IMR-90 (cell line): ENCODE data around the gene CLPTM1. TPM values are rescaled to one million over a fixed set of nuclear protein-coding genes. Genes with fewer than 3 reads are reported as not detected.

ENCODE experiments used
- ATAC-seq: fragments of 200-7000 bp; cut with Tn5 transposase; 2 replicates; pipeline ENCODE4 v1.9.1; 2020; ENCODE audit warnings: low read depth, mild to moderate bottlenecking, moderate library complexity
- BruUV-seq: library from RNA; stranded (reverse); fragments of 400-500 nt; replicated peaks from 2 replicates; lab custom pipeline; 2021; lab: Mats Ljungman, UMichigan
- CTCF ChIA-PET: fragments of 300-600 bp; formaldehyde crosslinking; extraction: SDS; loops from one replicate; lab custom pipeline; 2021; ENCODE audit warnings: antibody characterized with exemption; lab: Yijun Ruan, JAX
- POLR2A ChIA-PET: fragments of 300-600 bp; sonication (Branson Sonifier 250); formaldehyde crosslinking; loops from one replicate; lab custom pipeline; 2022; ENCODE audit warnings: antibody characterized with exemption; ENCODE audit not compliant: unreplicated experiment; lab: Charles Lee
- DNase-seq: peaks from one replicate; pipeline ENCODE4 v3.0.0; 2013
- H2AFZ ChIP-seq: replicated peaks from 2 replicates; pipeline ENCODE3; 2013; ENCODE audit warnings: low read length, mild to moderate bottlenecking; ENCODE audit not compliant: poor library complexity
- H2AK5ac ChIP-seq: 2 replicates; pipeline ENCODE4 v1.6.1; 2013; ENCODE audit warnings: low read depth, low read length, inconsistent platforms
- H2AK9ac ChIP-seq: replicated peaks from 2 replicates; pipeline ENCODE3; 2013; ENCODE audit warnings: mild to moderate bottlenecking, low read depth, low read length, moderate library complexity; ENCODE audit not compliant: poor library complexity
- H2BK120ac ChIP-seq: 2 replicates; pipeline ENCODE4 v1.6.1; 2013; ENCODE audit warnings: low read depth, low read length, inconsistent platforms
- H2BK15ac ChIP-seq: 3 replicates; pipeline ENCODE4 v1.6.1; 2013; ENCODE audit warnings: low read depth, low read length, inconsistent platforms
- H2BK20ac ChIP-seq: 2 replicates; pipeline ENCODE4 v1.6.1; 2013; ENCODE audit warnings: low read depth, mild to moderate bottlenecking, inconsistent platforms, low read length, moderate library complexity
- H2BK5ac ChIP-seq: 2 replicates; pipeline ENCODE4 v1.6.1; 2013; ENCODE audit warnings: mild to moderate bottlenecking, low read depth, low read length, inconsistent platforms; ENCODE audit not compliant: poor library complexity, severe bottlenecking
- H3K14ac ChIP-seq: replicated peaks from 2 replicates; pipeline ENCODE4 v1.6.1; 2013; ENCODE audit warnings: low read depth, low read length, inconsistent platforms
- H3K18ac ChIP-seq: 2 replicates; pipeline ENCODE4 v1.6.1; 2013; ENCODE audit warnings: low read depth, low read length, control low read depth
- H3K23ac ChIP-seq: 2 replicates; pipeline ENCODE4 v1.6.1; 2013; ENCODE audit warnings: low read depth, low read length, inconsistent platforms
- H3K27ac ChIP-seq: 2 replicates; pipeline ENCODE4 v1.5.1; 2013; ENCODE audit warnings: mild to moderate bottlenecking, control low read depth, low read length; ENCODE audit not compliant: insufficient read depth
- H3K27me3 ChIP-seq: 2 replicates; pipeline ENCODE4 v1.6.1; 2013; ENCODE audit warnings: low read length; ENCODE audit not compliant: control insufficient read depth, insufficient read depth
- H3K36me3 ChIP-seq: 2 replicates; pipeline ENCODE4 v1.6.1; 2013; ENCODE audit warnings: low read length, mixed read lengths; ENCODE audit not compliant: control insufficient read depth, insufficient read depth
- H3K4ac ChIP-seq: 2 replicates; pipeline ENCODE4 v1.6.1; 2013; ENCODE audit warnings: low read depth, low read length, inconsistent platforms
- H3K4me1 ChIP-seq: 2 replicates; pipeline ENCODE4 v1.6.1; 2013; ENCODE audit warnings: low read length, mixed read lengths; ENCODE audit not compliant: control insufficient read depth, insufficient read depth
- H3K4me2 ChIP-seq: 2 replicates; pipeline ENCODE4 v1.6.1; 2013; ENCODE audit warnings: low read depth, mild to moderate bottlenecking, control low read depth, low read length, moderate library complexity
- H3K4me3 ChIP-seq: 2 replicates; pipeline ENCODE4 v1.5.1; 2013; ENCODE audit warnings: low read depth, mild to moderate bottlenecking, control low read depth, low read length, moderate library complexity; ENCODE audit not compliant: insufficient read depth
- H3K56ac ChIP-seq: 2 replicates; pipeline ENCODE4 v1.6.1; 2013; ENCODE audit warnings: low read length, inconsistent platforms; ENCODE audit not compliant: insufficient read depth; ENCODE audit errors: extremely low read depth
- H3K79me1 ChIP-seq, 2 experiments: 2 replicates each; pipeline ENCODE4 v1.6.1; 2013; ENCODE audit warnings: low read length in 2 of 2, inconsistent platforms in 1 of 2, low read depth in 1 of 2
- H3K9ac ChIP-seq: 2 replicates; pipeline ENCODE4 v1.6.1; 2013; ENCODE audit warnings: low read depth, low read length, control low read depth
- H3K9me1 ChIP-seq: 2 replicates; pipeline ENCODE4 v1.6.1; 2013; ENCODE audit warnings: low read length, inconsistent platforms; ENCODE audit not compliant: insufficient read depth
- H3K9me3 ChIP-seq: 2 replicates; pipeline ENCODE4 v1.6.1; 2013; ENCODE audit warnings: low read length; ENCODE audit not compliant: control insufficient read depth, insufficient read depth
- H4K20me1 ChIP-seq: 2 replicates; pipeline ENCODE4 v1.6.1; 2013; ENCODE audit warnings: low read length, inconsistent platforms; ENCODE audit not compliant: insufficient read depth
- H4K5ac ChIP-seq: 2 replicates; pipeline ENCODE4 v1.6.1; 2013; ENCODE audit warnings: mild to moderate bottlenecking, low read depth, low read length, control low read depth
- H4K8ac ChIP-seq, 2 experiments: 2 replicates each; pipeline ENCODE4 v1.6.1; 2013; ENCODE audit warnings: low read depth in 2 of 2, low read length in 2 of 2, control low read depth in 1 of 2, inconsistent platforms in 1 of 2
- H4K91ac ChIP-seq: 2 replicates; pipeline ENCODE4 v1.6.1; 2013; ENCODE audit warnings: low read depth, low read length, inconsistent platforms; ENCODE audit not compliant: insufficient read depth
- BHLHE40 ChIP-seq: fragments of 150-350 bp; IDR thresholded peaks from 2 replicates; pipeline ENCODE4 v1.6.1; 2016; ENCODE audit warnings: mild to moderate bottlenecking, low read depth, low read length
- CEBPB ChIP-seq: IDR thresholded peaks from 2 replicates; pipeline ENCODE4 v1.6.1; 2012; ENCODE audit warnings: low read depth, low read length, improper control_type of control experiment
- CTCF ChIP-seq: conservative IDR thresholded peaks from 2 replicates; pipeline ENCODE4 v1.5.1; 2012; ENCODE audit warnings: mild to moderate bottlenecking, low read depth, low read length, improper control_type of control experiment
- ELK1 ChIP-seq: fragments of 150-350 bp; IDR thresholded peaks from 2 replicates; pipeline ENCODE4 v1.6.1; 2016; ENCODE audit warnings: low read depth, mild to moderate bottlenecking, low read length, moderate library complexity, borderline replicate concordance
- FOS ChIP-seq: fragments of 150-350 bp; IDR thresholded peaks from 2 replicates; pipeline ENCODE4 v1.6.1; 2016; ENCODE audit warnings: low read depth, low read length
- MAFK ChIP-seq: IDR thresholded peaks from 2 replicates; pipeline ENCODE4 v1.6.1; 2012; ENCODE audit warnings: low read depth, low read length, improper control_type of control experiment
- MAZ ChIP-seq: IDR thresholded peaks from 2 replicates; pipeline ENCODE4 v1.6.1; 2012; ENCODE audit warnings: low read depth, mild to moderate bottlenecking, low read length, improper control_type of control experiment, moderate library complexity, borderline replicate concordance
- MXI1 ChIP-seq: IDR thresholded peaks from 2 replicates; pipeline ENCODE4 v1.6.1; 2012; ENCODE audit warnings: low read depth, mild to moderate bottlenecking, low read length, moderate library complexity, borderline replicate concordance
- NFE2L2 ChIP-seq: fragments of 150-350 bp; IDR thresholded peaks from 2 replicates; pipeline ENCODE4 v1.6.1; 2016; ENCODE audit warnings: low read depth, mild to moderate bottlenecking, low read length
- POLR2A ChIP-seq: IDR thresholded peaks from 2 replicates; pipeline ENCODE4 v1.6.1; 2012; ENCODE audit warnings: mild to moderate bottlenecking, low read depth, low read length
- RAD21 ChIP-seq: IDR thresholded peaks from 2 replicates; pipeline ENCODE4 v1.6.1; 2012; ENCODE audit warnings: low read length, improper control_type of control experiment
- RCOR1 ChIP-seq: IDR thresholded peaks from 2 replicates; pipeline ENCODE4 v1.6.1; 2012; ENCODE audit warnings: mild to moderate bottlenecking, low read length, improper control_type of control experiment; ENCODE audit not compliant: insufficient replicate concordance
- RFX5 ChIP-seq: IDR thresholded peaks from 2 replicates; pipeline ENCODE4 v1.8.0; 2012; ENCODE audit warnings: low read depth, mild to moderate bottlenecking, low read length, moderate library complexity
- SMC3 ChIP-seq: fragments of 150-350 bp; IDR thresholded peaks from 2 replicates; pipeline ENCODE4 v1.6.1; 2016; ENCODE audit warnings: low read depth, mild to moderate bottlenecking, antibody characterized with exemption, low read length, moderate library complexity
- WGBS, 2 experiments: methylation state at CpG; one replicate each; pipeline versions ENCODE4 v1.1.5 to v1.1.7; 2013; ENCODE audit warnings: missing lambda C conversion rate in 2 of 2; ENCODE audit not compliant: insufficient read length in 1 of 2; ENCODE audit errors: extremely low coverage in 2 of 2; 5-methylcytosine and 5-hydroxymethylcytosine counted together
- dilution Hi-C: fragments of 300-500 bp; cut with HindIII; formaldehyde crosslinking; loops from one replicate; pipeline ENCODE4 v1.14.3; 2018; ENCODE audit warnings: low sequenced_read_pairs; ENCODE audit not compliant: unreplicated experiment
- in situ Hi-C: fragments of 300-500 bp; cut with MboI; formaldehyde crosslinking; loops from 3 replicates; pipeline ENCODE4 v1.14.3; 2019; ENCODE audit warnings: low sequenced_read_pairs, inconsistent platforms, mixed read lengths
- intact Hi-C: fragments of 100-400 bp; cut with micrococcal nuclease; formaldehyde crosslinking; loops from 2 replicates; pipeline ENCODE4 v1.10.0; 2022
- polyA plus RNA-seq, 3 experiments: library from polyadenylated mRNA; depleted of rRNA; stranded (reverse); fragments of >200 nt; gene quantifications; 2 replicates each; pipeline ENCODE4 v1.2.3, GENCODE V29; 2012; ENCODE audit warnings: low replicate concordance in 1 of 3
- total RNA-seq: library from RNA; depleted of rRNA; stranded (reverse); fragments of >200 nt; gene quantifications from 2 replicates; pipeline ENCODE4 v1.2.3, GENCODE V29; 2012

CLPTM1 gene
- total and polyA plus RNA-seq, 2 of the 4 experiments (the other 2 are of a cell fraction) = 23.8 to 88.8 TPM

GRCh38 chr19:44960906-44961728 is 5.9 kb downstream of the CLPTM1 start (continued):
- TF ChIP-seq MAZ = no peak

- H3K27ac ChIP-seq = no peak overlapping the region
- H3K14ac ChIP-seq = no peak overlapping the region
- ATAC-seq (no peak), DNase-seq (no peak)
- no peaks in the 10 kb centered on the region for H3K27me3 ChIP-seq
- H2BK20ac ChIP-seq = no peak overlapping the region
- no peak overlapping the region for H3K23ac ChIP-seq
- no peaks in the 10 kb centered on the region for H3K4me1 ChIP-seq
- H3K9me1 ChIP-seq = 0 out of 2 replicates have a peak, but pooled peaks cover 3% of the 10 kb centered on the region
- no peak overlapping the region for H3K4me3 ChIP-seq
- H3K36me3 ChIP-seq = peaks cover 28% of the 10 kb centered on the region
- no peak overlapping the region for H3K18ac ChIP-seq
- POLR2A ChIA-PET = no interaction called here
- H3K79me1 ChIP-seq = peaks cover 15 to 65% of the 10 kb centered on the region in 2 experiments
- intact Hi-C loops = no loop called here
- BruUV-seq = no TSS peak
- H2BK15ac ChIP-seq = no peak overlapping the region
- WGBS, 2 experiments = no CpG with 5 or more reads among the region's 8 CpGs
- no peaks in the 10 kb centered on the region for H3K9me3 ChIP-seq
- H3K56ac ChIP-seq = no peak overlapping the region
- no peak overlapping the region for H2BK120ac ChIP-seq
- H2AK5ac ChIP-seq = no peak overlapping the region
- H4K20me1 ChIP-seq = peaks cover 53% of the 10 kb centered on the region
- no peak overlapping the region for H3K4me2 ChIP-seq
- in situ Hi-C loops = no loop called here
- H2BK5ac ChIP-seq = no peak overlapping the region
- no peak overlapping the region for H4K91ac ChIP-seq
- dilution Hi-C loops = no loop called here
- CTCF ChIA-PET = interaction anchor here (0.6 kb wide), 1 partner anchor 1067 kb away, joined by 3 read pairs; no protein-coding TSS in a partner anchor
- no peak overlapping the region for H4K5ac ChIP-seq
- H4K8ac ChIP-seq = no peak overlapping the region
- H2AFZ ChIP-seq = no peak overlapping the region
- no peak overlapping the region for H2AK9ac ChIP-seq
- no peak overlapping the region for H3K4ac ChIP-seq
- no peak overlapping the region for H3K9ac ChIP-seq
- no peak for TF ChIP-seq BHLHE40
- no peak for TF ChIP-seq CTCF
- no peak for TF ChIP-seq MAFK
- no peak for TF ChIP-seq POLR2A
- TF ChIP-seq RCOR1 = no peak
- no peak for TF ChIP-seq RAD21
- TF ChIP-seq RFX5 = no peak
- TF ChIP-seq MXI1 = no peak
- no peak for TF ChIP-seq ELK1
- no peak for TF ChIP-seq MAZ
- TF ChIP-seq CEBPB = no peak
- no peak for TF ChIP-seq NFE2L2
- TF ChIP-seq FOS = no peak
- TF ChIP-seq SMC3 = no peak
Measured at GRCh38 chr19:44961821-44962220, 6.6 kb downstream of the CLPTM1 start.
